GM12872 (cell line): Measurements from ENCODE around the gene AMIGO2.

ENCODE experiments used
- CTCF ChIP-seq: IDR thresholded peaks from 3 replicates; pipeline ENCODE4 v1.5.1; 2011; ENCODE audit warnings: low read depth, mild to moderate bottlenecking, low read length, moderate library complexity; ENCODE audit not compliant: insufficient read depth

AMIGO2 gene

GRCh38 chr12:47085815-47086252 is 6.1 kb upstream of the AMIGO2 start:
- TF ChIP-seq CTCF: no peak

- no peak for TF ChIP-seq CTCF
Observed at GRCh38 chr12:47084172-47084571, 4.4 kb upstream of the AMIGO2 start.

GRCh38 chr12:47082796-47083621 is 3.2 kb upstream of the AMIGO2 start:
- no peak for TF ChIP-seq CTCF

- TF ChIP-seq CTCF: no peak
Observed at GRCh38 chr12:47082283-47082682, 2.5 kb upstream of the AMIGO2 start.

- no peak for TF ChIP-seq CTCF
Observed at GRCh38 chr12:47080725-47081502, 1.2 kb upstream of the AMIGO2 start.

GRCh38 chr12:47079981-47080724 is 394 bp upstream of the AMIGO2 start:
- TF ChIP-seq CTCF: no peak
